HUES64 (cell line): Measurements from ENCODE around the gene SEMA5A.
"Not testable (repeated sequence)": the region's sequence is repeated elsewhere in the genome, so short reads cannot be mapped to it uniquely, and the experiment has no call there.

Experiments
- H3K27ac ChIP-seq: 2 replicates; pipeline ENCODE4 v1.7.0; 2013; ENCODE audit warnings: low read depth, low read length, inconsistent platforms
- H3K27me3 ChIP-seq: 2 replicates; pipeline ENCODE4 v1.6.1; 2013; ENCODE audit warnings: mild to moderate bottlenecking, low read length; ENCODE audit not compliant: insufficient read depth
- H3K36me3 ChIP-seq: 2 replicates; pipeline ENCODE4 v1.6.1; 2013; ENCODE audit warnings: mild to moderate bottlenecking, low read length; ENCODE audit not compliant: insufficient read depth
- H3K4me1 ChIP-seq: 2 replicates; pipeline ENCODE4 v1.6.1; 2013; ENCODE audit warnings: mild to moderate bottlenecking, low read length, moderate library complexity; ENCODE audit not compliant: insufficient read depth
- H3K4me3 ChIP-seq: 2 replicates; pipeline ENCODE4 v1.5.1; 2013; ENCODE audit warnings: mild to moderate bottlenecking, low read length, moderate library complexity
- H3K9ac ChIP-seq: 2 replicates; pipeline ENCODE4 v1.6.1; 2013; ENCODE audit warnings: mild to moderate bottlenecking, low read depth, low read length
- H3K9me3 ChIP-seq: 2 replicates; pipeline ENCODE4 v1.6.1; 2013; ENCODE audit warnings: low read depth, low read length; ENCODE audit not compliant: insufficient read depth
- WGBS: fragments of 150-250, 120-280 bp; methylation state at CpG from one replicate; pipeline ENCODE4 v1.1.7; 2013; ENCODE audit warnings: missing lambda C conversion rate; 5-methylcytosine and 5-hydroxymethylcytosine counted together

The SEMA5A gene

DNA sequence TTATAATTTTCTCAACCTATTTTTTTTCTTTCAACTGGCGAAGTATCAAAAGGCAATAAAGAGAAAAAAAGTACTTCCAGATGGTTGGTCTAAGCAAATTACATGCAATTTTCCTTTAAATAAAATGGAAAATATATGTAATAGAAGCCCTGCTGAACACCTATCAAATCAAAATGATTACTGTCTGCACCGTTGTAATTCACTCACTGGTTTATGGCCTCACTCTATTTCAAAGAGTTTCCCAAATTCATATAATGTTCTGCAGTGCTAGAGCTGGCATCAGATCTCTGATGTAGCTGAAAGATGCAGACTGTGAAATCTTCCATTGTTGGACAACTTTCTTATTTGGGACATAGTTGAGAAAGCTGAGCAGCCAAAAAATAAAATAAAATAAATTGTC is 130.3 kb downstream of the SEMA5A start:
- H3K27me3 ChIP-seq: no peaks in the 10 kb centered on the region
- no peak overlapping the region for H3K9ac ChIP-seq
- no peak overlapping the region for H3K27ac ChIP-seq
- no peaks in the 10 kb centered on the region for H3K4me1 ChIP-seq
- no peaks in the 10 kb centered on the region for H3K36me3 ChIP-seq
- H3K9me3 ChIP-seq: no peaks in the 10 kb centered on the region
- H3K4me3 ChIP-seq: no peak overlapping the region
- WGBS: 94% methylated on average over 1 of the region's 2 CpGs

DNA sequence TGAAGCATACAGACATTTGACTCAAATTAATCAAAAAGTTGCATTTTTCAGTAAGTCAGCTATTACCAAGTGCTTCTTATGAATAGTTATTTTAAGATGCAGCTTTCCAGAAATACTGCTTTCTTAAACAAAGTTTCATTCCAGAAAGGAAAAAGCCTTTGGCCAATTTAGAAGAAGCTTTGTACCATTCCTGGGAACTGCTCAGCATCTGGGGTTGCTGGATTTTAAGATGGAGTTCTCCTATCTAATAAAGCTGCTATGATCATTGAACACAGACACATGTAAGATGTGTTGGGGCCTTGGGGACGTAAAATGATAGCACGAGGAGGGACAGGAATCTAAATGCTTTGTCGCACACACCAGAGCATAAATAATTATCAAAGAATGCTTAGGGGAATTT is 130.8 kb downstream of the SEMA5A start:
- Histone ChIP-seq H3K36me3 (no peaks in the 10 kb centered on the region), H3K27me3 (no peaks in the 10 kb centered on the region), H3K9ac (no peak overlapping the region), H3K4me1 (no peaks in the 10 kb centered on the region), H3K27ac (no peak overlapping the region), H3K4me3 (no peak overlapping the region), H3K9me3 (no peaks in the 10 kb centered on the region)
- 93% methylated on average over 2 of the region's 3 CpGs for WGBS

DNA sequence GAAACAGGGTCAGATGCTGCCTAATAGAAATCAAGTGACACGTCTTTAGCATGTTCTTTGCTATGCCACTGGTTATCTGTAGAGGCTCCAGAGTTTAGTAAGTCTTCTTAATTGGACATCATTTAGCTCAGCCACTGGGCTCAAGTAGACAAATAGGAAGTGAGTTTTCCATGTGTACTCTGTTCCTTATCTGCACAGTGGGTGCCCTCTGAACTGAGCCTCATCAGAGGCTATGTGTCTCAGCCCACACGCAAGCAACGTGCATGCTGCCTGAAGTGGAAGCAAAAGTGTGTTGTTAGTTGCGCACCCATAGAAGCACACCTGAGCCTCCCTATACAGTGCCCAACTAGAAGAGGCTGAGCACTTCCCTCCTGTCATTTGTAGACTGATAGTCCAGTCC is 134.7 kb downstream of the SEMA5A start:
- Histone ChIP-seq H3K4me3 (no peak overlapping the region), H3K9ac (no peak overlapping the region), H3K4me1 (no peaks in the 10 kb centered on the region), H3K27ac (no peak overlapping the region), H3K27me3 (no peaks in the 10 kb centered on the region), H3K9me3 (no peaks in the 10 kb centered on the region), H3K36me3 (no peaks in the 10 kb centered on the region)
- WGBS: 95% methylated on average over 4 of the region's 4 CpGs

DNA sequence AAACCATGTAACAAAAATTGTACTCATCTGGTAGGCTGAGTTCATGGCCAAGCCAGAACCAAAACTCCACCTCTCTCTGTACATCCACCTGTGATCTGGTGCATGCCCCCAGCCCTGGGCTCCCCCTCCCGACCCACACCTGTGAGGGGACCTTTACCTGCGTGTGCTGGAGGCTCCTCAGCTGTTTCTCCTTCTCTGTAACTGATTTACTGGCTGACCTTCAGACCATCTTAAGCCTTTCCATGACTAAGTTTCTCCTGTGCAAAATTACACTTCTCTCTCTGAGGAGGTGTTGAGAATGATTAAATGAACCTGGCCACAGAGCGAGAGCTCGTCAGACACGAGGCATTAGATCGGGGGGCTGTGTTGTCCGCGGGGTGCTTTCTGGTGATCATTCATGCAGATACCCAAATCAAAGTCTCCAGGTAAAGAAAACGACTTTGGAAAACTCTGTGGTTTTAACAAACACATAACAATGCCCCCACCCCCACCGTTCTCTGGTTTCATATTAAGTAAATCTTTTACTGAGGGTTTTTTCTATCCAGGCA is 136.4 kb downstream of the SEMA5A start:
- Histone ChIP-seq H3K36me3 (no peaks in the 10 kb centered on the region), H3K9me3 (no peaks in the 10 kb centered on the region), H3K27ac (no peak overlapping the region), H3K4me1 (no peaks in the 10 kb centered on the region), H3K9ac (no peak overlapping the region), H3K27me3 (no peaks in the 10 kb centered on the region), H3K4me3 (no peak overlapping the region)
- WGBS: 89% methylated on average over 9 of the region's 10 CpGs

DNA sequence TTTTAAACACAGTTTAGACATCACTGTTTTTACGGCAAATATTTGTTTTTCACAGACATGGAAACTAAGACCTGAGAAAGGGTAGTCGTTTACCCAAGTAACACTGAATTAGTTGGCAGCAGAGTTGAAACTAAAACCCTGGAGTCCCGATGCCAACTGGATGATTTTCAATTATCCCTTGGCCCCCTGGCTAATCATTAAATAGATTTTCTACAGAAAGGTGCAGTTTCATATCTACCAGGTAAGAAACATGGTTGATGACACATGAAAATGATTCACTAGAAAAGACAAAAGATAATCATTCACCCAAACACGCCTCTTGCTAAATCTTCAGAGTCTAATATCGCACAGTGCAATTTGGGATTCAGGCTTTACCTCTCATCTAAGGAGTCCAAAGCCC is 136.9 kb downstream of the SEMA5A start:
- Histone ChIP-seq H3K9me3 (no peaks in the 10 kb centered on the region), H3K27me3 (no peaks in the 10 kb centered on the region), H3K4me1 (no peaks in the 10 kb centered on the region), H3K36me3 (no peaks in the 10 kb centered on the region), H3K9ac (no peak overlapping the region), H3K27ac (no peak overlapping the region), H3K4me3 (no peak overlapping the region)
- WGBS: 95% methylated on average over 5 of the region's 5 CpGs

DNA sequence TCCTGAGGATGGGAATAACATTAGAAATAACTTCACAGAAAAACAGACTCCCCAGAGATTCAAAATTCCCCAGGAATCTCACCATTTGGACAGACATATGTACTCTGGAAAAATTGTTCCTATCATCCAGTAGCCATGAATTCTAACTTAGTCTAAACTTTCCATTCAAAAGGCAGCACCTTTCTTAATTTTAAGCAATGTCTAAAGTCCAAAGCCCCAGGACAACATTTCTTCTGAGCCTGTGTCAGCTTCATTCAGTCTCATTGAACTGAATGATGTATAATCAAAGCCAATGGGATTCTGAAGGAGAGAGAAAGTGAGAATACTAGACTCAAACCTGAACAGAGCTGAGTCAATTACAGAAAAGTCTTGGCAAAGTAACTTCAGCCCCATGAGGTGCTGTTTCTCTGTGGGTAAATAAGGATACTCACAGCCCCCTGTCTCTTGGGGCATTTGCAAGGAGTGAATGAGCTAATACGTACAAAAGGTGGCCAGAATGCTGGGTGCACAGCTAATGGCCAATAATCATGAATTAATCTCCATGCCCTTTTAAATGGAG is 140.6 kb downstream of the SEMA5A start:
- Histone ChIP-seq H3K9ac (no peak overlapping the region), H3K27me3 (no peaks in the 10 kb centered on the region), H3K4me1 (no peaks in the 10 kb centered on the region), H3K27ac (no peak overlapping the region), H3K9me3 (no peaks in the 10 kb centered on the region), H3K4me3 (no peak overlapping the region), H3K36me3 (no peaks in the 10 kb centered on the region)
- WGBS: 96% methylated on average over 1 of the region's 1 CpG

DNA sequence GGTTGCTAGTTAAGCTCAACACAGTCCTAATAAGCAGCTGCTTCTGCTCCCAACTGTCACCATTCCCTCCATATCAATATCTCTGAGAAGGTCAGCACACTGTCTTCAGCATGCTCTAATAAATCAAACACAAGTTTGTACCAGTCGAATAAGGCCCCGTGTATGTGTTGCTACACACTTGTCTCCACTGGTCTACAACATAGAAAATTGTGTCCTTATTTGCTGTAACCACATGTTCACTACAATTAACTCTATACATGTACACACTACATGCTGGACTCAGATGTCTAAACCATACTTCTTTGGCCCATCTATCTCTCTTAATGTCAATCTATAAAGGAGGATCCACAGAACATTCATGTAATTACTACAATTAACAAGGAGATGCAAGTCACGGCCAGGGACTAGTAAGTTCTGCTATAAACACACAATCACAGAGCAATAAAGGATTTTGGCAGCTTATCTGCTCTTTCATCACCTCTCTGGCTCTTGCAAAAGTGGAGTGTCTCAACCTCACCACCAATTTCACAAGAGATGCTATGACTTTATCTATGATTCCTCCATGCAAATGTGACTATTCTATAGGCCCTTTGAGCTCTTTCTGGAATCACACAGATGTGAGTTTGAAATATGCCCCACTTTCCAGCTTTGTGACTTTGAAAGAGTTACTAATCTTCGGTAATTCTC is 143.9 kb downstream of the SEMA5A start:
- Histone ChIP-seq H3K4me1 (no peaks in the 10 kb centered on the region), H3K9ac (no peak overlapping the region), H3K4me3 (no peak overlapping the region), H3K9me3 (no peaks in the 10 kb centered on the region), H3K27ac (no peak overlapping the region), H3K36me3 (no peaks in the 10 kb centered on the region), H3K27me3 (no peaks in the 10 kb centered on the region)
- WGBS: 91% methylated on average over 4 of the region's 4 CpGs

DNA sequence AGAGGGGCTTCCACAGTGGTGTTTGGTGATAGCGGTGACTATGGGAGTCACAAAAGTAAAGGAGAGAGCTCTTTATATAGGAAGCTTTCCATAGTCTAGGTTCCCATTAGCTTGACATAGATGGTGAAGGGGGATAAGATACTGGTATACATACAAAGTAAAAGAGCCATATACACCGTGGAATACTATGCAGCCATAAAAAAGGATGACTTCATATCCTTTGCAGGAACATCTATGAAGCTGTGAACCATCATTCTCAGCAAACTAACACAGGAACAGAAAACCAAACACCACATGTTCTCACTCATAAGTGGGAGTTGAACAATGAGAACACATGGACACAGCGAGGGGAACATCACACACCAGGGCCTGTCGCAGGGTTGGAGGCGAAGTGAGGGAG is 146.1 kb downstream of the SEMA5A start:
- H3K9me3 ChIP-seq, H3K4me3 ChIP-seq, H3K9ac ChIP-seq, H3K36me3 ChIP-seq, H3K4me1 ChIP-seq, H3K27ac ChIP-seq, H3K27me3 ChIP-seq: not testable (repeated sequence)
- WGBS: 81% methylated on average over 5 of the region's 5 CpGs

DNA sequence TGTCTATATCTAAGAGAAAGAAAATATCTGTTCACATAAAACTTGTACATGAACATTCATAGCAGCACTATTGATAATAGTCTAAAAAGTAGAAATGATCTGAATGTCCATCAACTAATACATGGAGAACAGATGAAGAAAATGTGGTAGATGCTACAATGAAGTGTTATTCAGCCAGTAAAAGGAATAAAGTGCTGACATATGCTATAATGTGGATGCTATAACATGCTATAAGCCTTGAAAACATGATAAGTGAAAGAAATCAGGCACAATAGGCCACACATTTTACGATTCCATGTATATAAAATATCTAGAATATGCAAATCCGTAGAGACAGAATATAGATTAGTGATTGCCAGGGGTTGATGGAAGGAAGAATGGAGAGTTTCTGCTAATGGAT is 146.8 kb downstream of the SEMA5A start:
- WGBS: 94% methylated on average over 2 of the region's 2 CpGs
- no peaks in the 10 kb centered on the region for H3K36me3 ChIP-seq

DNA sequence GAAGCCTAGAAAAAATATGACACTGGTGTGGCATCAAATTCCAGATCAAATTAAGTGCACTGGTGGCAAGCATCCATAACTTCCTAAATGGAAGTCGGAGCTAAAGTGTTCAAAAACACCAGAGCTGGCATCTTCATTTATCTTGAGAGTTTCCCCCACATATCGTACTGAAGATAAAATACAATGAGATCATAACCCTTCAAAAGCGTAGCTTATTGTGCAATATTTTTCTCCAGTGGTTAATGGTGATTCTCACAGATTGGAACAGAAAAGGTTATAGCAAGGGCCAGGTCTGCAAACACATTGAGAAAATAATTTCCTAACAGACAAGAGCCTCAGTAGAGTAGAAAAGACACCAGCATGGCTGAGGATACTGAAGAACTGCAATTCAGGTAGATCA is 147.6 kb downstream of the SEMA5A start:
- 87% methylated on average over 3 of the region's 3 CpGs for WGBS
- no peak overlapping the region for H3K27ac ChIP-seq
- H3K9ac ChIP-seq: no peak overlapping the region
- no peaks in the 10 kb centered on the region for H3K9me3 ChIP-seq
- H3K4me3 ChIP-seq: no peak overlapping the region
- no peaks in the 10 kb centered on the region for H3K4me1 ChIP-seq
- no peaks in the 10 kb centered on the region for H3K36me3 ChIP-seq
- H3K27me3 ChIP-seq: no peaks in the 10 kb centered on the region

More for the DNA sequence above, 146.8 kb downstream of the SEMA5A start:
- H3K27me3 ChIP-seq: no peaks in the 10 kb centered on the region
- H3K9ac ChIP-seq: no peak overlapping the region
- no peaks in the 10 kb centered on the region for H3K4me1 ChIP-seq
- H3K4me3 ChIP-seq: no peak overlapping the region
- no peaks in the 10 kb centered on the region for H3K9me3 ChIP-seq
- H3K27ac ChIP-seq: no peak overlapping the region

DNA sequence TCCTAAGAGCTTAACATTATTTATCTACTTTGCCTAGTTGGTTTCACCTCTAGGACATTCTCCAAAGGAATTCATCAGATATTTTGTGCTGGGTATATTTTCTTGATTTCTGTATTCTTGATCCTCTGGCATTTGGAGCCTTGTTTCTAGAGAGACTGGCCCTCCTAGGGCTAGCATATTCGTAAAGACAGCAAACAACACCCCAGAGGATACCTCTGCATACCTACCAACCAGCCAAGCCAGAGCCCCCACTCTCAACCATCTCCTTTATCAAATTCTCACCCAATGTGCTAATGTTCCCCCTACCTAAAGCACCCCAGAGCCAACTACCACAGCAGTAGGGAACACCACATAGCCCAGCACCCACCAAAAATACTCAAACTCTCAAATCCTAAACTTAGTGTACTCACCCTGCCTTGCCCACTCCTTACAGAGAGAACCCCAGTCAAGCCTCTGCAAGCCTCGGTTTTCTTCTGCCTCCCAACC is 149.5 kb downstream of the SEMA5A start:
- Histone ChIP-seq H3K9me3 (no peaks in the 10 kb centered on the region), H3K27me3 (no peaks in the 10 kb centered on the region), H3K27ac (no peak overlapping the region), H3K36me3 (no peaks in the 10 kb centered on the region), H3K4me1 (no peaks in the 10 kb centered on the region), H3K4me3 (no peak overlapping the region), H3K9ac (no peak overlapping the region)
- 77% methylated on average over 2 of the region's 2 CpGs for WGBS
